ENCODE data around the gene DCPS. TPM values are rescaled to one million over a fixed set of nuclear protein-coding genes. Genes with fewer than 3 reads are reported as not detected.
"Not testable (repeated sequence)": the region's sequence is repeated elsewhere in the genome, so short reads cannot be mapped to it uniquely, and the experiment has no call there.

The DCPS gene
- total RNA-seq, 1 donor from 2014 or later, result 9.4 TPM

DNA sequence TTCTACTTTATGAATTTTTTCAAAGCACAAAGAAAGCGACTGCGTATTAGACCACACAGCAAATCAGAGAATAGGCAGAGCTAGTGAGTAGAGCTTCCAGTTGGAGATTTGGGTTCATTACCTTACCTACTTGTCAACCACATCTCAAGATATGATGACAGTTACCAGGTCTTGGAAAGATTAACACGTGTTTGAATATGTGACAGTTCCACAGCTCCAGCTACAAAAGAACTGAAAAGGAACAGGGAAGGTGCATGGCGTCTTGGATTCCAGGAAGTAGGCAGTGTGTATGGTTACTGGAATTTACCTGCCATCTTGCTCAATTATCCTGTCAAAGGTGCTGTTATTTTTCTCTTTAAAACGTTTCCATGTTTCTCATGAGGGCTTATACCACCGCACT, 15.6 kb upstream of the DCPS start:
- DNase-seq (ENCODE audit: low read depth), result no peak

DNA sequence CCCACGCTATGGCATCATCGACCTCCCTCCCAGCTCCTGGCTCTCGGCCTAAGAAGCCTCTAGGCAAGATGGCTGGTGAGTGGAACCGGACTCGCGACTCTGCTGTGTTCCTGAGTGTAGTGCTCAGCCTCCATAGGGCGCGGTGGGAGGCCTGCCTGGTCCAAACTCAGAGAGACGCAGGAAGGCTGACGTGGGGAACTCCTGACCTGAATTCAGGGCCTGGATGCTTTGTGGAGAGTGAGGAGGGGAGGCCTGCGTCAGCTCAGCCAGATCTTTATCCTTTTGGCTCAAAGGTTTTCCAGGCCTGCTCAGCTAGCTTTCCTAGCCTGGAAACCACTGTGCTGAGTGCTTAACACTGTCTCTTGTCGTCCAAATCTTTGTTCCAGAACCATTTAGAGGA, 13.0 kb upstream of the DCPS start:
- DNase-seq (ENCODE audit: low read depth), result no peak

DNA sequence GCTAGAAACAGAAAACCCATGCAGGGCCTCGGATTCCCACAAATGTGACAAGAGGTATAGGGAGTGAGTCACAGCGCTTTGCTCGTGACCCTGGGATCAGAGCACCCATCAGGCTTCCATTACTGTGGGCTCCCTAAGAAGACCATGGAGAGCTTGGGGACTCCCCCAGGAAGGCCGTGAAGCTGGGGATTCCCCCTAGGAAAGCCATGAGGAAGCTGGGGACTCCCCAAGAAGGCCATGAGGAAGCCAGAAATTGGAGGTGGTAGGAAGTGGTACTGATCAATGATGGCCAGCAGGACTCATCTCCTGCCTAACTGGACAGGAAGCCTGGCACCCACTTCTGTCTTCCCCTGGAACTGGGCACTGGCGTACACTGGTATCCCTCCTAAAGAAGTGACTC, 10.1 kb upstream of the DCPS start:
- no peak for DNase-seq (ENCODE audit: low read depth)

DNA sequence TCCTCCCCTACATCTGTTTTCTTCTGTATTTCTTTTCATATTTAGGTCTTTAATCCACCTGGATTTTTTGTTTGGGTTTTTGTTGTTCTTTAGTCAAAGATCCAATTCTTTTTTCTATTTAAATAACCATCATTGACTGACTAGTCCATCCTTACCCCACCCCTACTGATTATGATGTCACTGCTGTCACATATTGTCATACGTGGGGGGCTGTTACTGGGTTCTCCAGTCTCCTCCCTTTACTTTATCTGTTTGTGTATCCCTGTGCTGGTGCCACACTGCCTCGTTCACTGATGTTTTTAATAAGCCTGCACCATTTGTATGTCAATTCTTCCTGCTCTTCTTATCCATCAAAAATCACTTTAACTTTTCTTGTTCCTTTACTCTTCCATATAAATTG, 6.9 kb upstream of the DCPS start:
- no peak for DNase-seq (ENCODE audit: low read depth)

DNA sequence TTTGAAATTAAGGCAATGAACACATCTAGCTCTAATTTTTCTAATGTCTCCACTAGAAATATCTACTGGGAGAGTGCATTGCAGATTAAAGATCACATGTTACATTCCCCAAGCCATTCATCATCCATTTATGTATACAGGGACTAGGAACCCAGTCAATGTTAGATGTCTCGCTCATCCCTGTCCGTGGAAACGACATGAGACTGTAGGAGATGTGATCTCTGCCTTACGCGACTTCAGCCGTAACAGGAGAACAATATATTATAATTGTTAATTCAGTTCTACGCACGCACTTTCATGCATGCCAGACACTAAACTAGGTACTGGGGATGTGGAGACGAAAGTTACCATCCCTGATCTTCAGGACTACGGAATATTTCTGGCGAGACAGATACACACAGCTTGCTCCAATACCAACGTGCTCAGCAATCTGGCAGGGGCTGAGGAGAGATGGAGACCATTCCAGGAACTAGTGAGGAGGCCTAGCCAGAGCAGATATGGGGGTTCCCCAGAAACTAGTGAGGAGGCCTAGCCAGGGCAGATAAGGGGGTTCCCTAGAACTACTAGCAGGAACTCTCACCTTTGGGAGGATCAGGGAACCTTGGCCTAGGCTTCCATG, 706 bp downstream of the DCPS start:
- no peak for DNase-seq (ENCODE audit: low read depth)

DNA sequence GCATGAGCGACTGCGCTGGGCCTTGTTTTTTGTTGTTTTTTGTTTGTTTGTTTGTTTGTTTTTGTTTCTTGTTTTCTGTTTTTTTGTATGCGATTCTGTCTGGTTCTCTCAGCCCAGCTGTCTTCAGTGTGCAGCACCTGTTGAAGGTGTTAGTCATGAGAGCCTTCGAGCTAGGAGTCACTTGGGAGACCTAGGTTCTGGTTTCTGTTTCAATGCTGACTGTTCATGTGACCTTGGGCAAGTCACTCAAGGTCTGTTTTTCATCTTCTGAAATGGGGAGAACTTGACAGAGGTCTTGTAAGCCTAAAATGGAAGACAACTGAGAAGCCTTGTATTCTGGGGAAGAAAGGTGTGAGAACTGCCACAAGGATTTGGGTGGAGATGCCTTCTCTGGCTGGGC, 1.8 kb downstream of the DCPS start:
- no peak for DNase-seq (ENCODE audit: low read depth)

DNA sequence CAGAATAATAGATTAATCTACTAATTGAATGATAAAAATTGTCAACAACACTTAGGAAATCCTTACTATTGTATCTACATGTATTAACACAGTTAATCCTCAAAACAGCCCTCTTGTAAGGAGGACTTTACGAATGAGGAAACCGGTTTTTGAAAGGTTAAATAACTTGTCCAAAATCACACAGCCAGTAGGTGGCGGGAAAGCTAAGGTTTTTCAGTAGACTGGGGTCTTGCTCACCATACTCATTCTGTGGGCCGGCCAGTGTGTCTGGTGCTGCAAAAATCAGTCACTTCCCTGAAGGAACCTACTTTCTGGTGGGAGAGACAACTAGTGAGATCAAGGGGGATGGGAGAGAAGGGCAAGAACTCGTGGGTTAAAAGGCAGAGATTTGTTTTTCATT, 3.8 kb downstream of the DCPS start:
- DNase-seq (ENCODE audit: low read depth), result peak; percentile 33

DNA sequence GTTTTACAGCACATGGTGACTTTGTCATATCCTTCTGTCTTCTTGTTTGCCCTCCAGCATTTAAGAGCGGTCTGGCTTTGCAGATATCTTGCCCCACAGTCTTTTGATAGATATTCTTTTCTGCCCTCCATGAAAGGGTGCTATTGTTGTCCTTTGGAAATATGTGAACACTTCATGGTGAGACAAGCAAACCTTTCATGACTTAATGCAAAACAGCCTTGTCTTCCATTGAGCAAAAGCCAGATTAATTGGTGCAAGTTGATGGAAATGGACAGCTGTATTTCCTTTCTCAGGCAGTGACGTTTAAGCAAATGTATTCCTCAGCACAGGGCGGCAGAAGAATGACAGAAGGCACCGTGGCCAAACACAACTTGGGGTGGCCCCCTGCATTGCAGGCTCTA, 4.4 kb downstream of the DCPS start:
- no peak for DNase-seq (ENCODE audit: low read depth)

DNA sequence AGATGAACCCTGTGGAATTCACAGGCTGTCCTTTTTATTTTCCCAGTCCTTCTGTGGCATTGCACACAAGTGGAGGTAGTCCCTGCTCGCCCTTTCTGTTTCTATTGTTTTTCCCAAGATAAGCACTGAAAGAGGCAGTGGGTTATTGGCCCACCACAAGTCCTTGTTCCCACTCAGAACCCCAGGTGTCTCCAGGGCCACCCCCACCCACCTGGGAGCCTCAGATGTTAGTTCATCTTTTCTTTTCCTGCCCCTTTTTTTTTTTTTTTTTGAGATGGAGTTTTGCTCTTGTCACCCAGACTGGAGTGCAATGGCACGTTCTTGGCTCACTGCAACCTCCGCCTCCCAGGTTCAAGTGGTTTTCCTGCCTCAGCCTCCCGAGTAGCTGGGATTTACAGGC, 4.9 kb downstream of the DCPS start:
- not testable (repeated sequence) for DNase-seq (ENCODE audit: low read depth)

DNA sequence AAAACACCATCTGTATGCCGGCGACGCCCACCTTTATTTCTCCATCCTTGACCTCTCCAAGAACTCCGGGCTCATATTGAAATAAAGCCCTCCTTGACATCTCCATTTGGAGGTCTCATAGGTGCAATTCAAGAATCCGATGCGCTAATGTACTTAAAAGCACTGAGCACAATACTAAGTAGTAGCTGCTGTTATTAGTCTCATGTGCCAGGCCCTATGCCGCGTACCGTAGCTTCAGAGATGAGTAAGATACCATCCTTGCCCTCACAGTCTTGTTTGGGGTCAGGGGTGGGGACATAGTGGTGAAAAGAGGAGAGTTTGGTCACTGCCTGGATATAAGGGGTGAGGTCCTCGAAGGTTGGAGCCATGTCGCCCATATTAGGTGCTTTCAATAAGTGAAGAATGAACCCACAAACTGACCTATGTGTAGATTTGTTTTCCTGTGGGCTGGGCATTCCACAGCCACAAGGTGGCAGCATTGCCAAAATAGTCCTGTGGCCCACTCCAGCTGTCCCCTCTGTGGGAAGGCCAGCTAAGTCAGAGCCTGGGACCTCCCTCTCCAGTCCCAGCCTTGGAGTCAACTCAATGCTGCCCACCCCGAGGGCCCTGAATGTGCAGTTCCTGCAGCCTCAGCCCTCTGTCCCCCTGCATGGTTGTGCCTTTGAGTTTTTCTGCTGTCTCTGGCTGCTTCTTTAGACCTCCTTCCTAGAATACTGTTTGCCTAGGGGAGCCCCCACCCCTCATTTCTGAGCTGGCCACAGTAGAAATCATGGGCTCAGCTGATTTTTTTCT, 6.5 kb downstream of the DCPS start:
- DNase-seq (ENCODE audit: low read depth), result peak; percentile 51

DNA sequence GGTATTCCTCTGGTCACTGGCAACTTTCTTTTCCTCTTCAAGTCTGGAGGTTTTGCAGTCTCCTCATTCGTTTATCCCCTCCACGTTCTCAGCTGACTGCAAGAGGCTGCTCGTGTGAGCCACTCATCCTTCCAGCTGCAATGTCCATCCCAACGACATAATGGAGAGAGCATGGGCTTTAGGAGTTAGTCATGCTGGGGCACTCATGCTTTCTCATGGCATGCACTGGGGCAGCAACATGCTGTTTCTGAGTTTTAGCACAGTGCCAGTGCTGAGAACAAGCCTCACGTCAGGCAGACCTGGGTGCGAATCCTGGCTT, 7.1 kb downstream of the DCPS start:
- no peak for DNase-seq (ENCODE audit: low read depth)

DNA sequence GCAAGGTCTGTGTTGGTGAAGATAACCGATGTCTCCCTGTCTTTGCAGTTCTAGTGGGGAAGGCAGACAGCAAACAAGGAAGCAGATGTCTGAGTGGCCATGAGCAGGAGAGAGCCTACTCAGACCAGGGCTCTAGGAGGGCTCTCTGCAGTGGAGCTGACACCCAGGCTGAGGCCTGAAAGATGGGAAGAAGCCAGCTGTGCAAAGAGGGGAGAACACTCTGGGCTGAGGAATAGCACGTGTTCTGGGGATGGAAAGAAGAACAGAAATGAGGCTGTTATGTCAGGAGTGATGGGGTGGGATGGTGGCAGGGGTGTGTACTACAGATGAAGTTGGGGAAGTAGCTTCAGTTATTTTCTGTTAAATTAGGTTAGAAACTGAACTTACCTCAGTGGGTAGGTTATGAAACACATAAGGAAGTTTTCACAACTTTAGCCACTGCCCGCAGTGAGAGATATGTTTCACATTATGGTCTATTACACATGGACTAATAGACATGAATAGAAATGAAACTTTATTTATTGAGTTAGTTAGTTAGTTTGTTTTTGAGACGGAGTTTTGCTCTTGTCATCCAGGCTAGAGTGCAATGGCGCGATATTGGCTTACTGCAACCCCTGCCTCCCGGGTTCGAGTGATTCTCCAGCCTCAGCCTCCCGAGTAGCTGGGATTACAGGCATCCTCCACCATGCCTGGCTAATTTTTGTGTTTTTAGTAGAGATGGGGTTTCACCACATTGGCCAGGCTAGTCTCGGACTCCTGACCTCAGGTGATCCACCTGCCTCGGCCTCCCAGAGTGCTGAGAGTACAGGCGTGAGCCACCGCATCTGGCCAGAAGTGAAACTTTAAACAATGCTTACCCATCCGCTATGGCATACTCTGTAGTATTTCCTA, 7.8 kb downstream of the DCPS start:
- DNase-seq (ENCODE audit: low read depth), result no peak

DNA sequence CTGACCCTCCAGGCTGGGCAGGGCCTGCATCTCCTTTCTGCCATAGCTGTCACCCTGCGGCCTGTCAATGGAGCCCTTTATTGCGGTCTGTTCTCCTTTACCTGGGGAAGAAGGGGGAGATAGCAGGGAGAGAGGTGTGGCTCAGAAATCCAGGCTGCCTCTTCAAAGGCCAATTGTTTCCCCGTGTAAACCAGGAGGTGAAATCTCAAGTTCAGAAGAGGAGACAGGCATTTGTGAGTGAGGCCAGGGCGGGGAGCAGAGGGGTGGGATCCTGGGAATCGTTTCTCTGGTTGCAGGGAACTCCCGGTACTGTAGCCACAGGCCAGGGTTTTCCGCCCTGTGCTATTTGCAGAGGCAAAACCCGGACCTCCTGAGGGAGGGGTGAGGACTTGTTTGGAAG, 9.1 kb downstream of the DCPS start:
- no peak for DNase-seq (ENCODE audit: low read depth)

DNA sequence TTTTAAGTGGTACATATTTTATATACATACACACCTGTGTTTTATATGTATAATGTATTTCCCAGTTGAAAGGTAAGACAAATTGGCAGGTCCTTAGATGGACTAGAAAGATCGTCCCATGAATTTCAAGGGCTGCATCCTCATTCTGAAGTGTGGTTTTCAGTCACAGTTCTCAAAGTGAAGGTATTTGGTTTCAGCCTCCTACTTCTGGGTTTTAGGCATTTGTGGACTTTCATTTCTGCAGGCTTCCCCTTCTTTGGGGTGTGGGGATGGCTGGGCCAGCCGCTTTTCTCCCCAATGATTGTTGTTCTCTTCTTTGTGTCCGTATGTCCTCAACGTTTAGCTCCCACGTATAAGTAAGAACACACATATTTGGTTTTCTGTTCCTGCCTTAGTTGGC, 10.0 kb downstream of the DCPS start:
- no peak for DNase-seq (ENCODE audit: low read depth)

DNA sequence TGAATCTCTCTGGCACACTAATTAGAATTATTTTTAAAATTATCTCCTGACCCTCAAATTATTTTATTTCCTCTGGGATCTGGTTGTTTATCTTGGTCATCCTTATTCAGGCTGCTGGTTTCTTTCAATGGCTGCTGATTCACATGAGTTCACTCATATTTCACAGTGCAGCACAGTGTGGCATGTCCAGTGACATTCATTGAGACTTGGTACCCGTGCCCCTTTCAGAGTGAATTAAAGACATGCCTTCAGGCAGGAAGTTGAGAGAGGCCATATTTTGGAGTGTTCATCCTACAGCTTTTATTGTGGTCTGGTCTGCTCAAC, 13.5 kb downstream of the DCPS start:
- DNase-seq (ENCODE audit: low read depth), result no peak

DNA sequence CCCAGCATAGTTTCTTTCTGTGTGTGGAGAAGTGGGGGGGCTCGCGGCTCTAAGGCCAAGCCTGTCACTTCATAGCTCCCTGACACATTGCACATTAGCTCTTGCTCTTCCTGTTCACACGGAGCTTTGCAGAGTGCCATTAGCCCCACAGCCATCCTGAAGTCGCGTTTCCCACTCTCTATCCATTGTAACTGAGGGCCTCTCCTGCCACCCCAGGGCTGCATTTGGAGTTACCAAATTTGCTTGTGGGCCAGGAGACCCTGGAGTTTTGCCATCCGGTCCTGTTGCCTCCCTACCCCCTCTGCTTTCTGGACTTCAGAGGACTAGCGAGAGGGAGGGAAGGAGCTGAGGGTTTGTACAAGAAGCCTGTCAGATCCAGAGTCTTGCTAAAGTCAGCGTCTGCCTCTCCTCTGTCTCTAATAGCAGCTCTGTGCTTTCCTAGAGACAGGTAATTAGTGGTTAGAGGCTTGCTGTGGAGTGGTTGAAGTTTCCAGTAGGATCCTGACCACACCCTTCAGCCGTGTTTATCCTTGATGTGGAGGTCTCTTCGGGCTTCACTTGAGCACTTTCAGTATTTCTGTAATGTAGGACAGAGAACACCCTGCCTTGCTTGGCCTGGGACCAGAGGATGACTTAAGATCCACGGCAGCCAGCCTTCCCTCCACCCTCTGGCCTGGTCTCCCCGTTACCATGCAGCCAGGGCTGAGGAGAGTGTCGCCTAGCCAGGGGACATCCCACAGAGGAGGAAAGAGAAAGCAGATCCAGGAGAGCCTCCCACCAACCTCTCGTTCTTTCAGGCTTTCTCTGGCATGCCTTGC, 14.1 kb downstream of the DCPS start:
- peak; percentile 52 for DNase-seq (ENCODE audit: low read depth)

DNA sequence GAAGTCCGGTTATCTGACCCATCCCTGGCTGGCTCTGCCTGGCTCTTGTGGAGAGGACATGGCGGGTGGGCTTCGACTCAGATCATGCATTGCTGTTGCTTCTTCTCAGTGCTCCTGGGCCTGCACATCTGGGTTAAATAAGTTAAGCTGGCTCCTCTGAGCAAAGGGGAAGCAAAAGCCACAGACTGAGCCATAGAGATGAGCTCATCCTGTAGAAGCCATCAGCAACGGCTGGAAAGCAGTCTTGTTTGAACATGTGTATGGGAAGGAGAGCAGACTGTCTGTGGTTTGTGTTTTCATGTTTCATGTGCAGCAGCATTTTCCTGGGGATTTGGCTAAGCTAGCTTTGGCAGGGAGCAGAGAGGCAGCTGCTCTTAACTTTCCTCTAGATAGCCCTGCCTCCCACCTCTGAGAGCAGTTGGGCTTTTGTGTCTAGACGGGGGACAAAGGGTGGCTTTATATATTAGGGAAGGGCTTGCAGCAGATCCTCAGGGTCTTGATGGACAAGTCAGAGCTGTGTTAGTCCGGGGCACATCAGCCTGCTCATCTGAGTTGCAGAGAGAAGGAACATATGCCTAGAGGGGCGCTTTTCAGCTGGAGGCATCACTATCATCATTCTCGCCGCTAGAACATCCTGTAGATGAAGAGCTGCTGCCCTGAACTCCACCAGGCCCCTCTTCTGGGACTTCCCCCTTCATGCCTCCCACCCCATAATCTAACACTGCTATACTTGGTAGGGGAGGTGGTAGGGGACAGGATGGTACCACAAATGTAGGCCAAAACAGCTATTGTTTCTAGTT, 14.9 kb downstream of the DCPS start:
- peak; percentile 45 for DNase-seq (ENCODE audit: low read depth)

DNA sequence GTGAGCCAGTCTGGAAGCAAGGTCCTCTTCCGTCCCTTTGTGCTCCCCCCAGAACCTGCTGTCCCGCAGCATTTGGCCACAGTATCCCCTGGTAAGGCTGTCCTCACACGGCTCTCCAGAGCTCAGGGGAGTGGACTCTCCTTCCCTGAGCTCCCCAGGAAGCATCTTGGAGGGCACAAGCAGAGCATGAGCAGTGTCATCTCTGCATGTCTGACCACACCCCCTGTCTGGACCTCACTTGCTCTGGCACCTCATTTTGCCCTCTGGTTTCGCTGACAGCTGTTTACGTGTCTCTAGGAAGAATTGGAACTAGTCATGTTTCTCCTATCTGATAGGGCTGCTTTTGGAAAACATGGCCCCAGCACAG, 15.5 kb downstream of the DCPS start:
- no peak for DNase-seq (ENCODE audit: low read depth)

DNA sequence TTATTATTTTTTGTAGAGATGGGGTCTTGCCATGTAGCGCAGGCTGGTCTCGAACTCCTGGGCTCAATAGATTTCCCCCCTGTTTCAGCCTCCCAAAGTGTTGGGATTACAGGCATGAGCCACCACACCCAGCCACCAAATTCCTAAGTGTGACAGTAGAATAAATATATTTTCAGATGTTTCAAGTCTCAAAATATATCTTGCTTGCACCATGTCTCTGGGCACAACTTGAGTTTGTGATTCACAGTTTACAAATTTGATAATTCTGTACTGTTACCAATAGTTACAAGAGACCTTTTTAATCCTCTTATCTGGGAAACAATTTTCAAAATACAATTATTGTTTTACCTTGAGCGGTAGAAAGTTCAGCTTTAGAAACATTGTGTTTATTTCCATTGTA, 19.1 kb downstream of the DCPS start:
- no peak for DNase-seq (ENCODE audit: low read depth)

DNA sequence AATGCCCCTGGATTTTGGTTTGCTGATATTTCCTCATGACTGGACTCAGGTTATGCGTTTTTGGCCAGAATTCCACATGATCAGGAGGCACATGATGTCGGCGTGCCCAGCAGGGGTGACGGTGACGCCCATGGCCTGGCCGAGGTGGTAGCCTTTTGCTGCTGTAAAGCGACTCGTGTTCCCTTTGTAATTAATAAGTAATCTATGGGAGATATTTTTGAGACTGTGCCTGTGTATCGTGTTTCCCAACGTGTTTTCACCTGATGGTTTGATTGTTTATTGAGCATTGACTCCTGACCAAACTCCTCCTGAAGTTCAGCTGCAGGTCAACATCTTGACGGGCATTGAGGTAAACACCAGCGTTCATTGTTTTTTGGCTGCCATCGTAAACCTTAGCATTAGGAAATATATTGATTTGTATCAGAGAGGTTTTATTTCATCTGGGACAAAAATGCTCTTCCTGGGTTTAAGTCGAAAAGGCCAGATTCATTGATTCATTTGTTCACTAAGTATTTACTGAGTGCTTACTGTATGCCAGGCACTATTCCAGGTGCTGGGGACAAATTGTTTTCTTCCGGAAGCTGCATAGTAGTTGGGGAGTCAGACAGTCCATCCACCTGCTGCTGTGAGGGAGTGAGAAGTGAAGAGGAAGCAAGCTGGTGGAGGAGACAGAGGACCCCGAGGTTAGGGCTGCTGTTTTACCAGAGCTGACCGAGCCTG, 23.6 kb downstream of the DCPS start:
- DNase-seq (ENCODE audit: low read depth), result peak; percentile 81

DNA sequence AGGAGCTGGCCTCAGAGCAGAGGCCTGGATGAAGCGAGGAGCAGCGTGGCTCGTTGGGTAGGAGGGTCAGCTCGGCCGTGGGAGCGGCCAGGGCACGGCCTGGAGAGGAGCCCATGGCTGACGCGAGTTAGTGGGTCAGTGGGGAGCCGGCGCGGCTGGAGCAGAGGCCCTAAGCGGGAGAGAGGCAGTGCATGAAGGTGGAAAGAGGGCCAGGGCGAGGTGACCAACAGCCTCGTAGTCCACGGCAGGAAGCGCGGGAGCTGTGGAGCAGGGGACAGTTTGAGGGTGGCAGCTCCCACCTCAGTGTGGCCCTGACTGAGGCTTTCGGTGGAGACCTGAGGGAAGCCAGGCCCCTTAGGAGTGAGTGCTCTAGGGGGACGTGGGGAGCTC, 24.1 kb downstream of the DCPS start:
- no peak for DNase-seq (ENCODE audit: low read depth)
